GM12874 (cell line): ENCODE data around the gene SNED1.

ENCODE experiments used
- CTCF ChIP-seq: IDR thresholded peaks from 2 replicates; pipeline ENCODE4 v1.5.1; 2011; ENCODE audit warnings: low read depth, mild to moderate bottlenecking, control low read depth, low read length, moderate library complexity; ENCODE audit not compliant: insufficient read depth

The SNED1 gene

GRCh38 chr2:241110607-241111439 lies 112.4 kb downstream of the SNED1 start:
- no peak for TF ChIP-seq CTCF

DNA sequence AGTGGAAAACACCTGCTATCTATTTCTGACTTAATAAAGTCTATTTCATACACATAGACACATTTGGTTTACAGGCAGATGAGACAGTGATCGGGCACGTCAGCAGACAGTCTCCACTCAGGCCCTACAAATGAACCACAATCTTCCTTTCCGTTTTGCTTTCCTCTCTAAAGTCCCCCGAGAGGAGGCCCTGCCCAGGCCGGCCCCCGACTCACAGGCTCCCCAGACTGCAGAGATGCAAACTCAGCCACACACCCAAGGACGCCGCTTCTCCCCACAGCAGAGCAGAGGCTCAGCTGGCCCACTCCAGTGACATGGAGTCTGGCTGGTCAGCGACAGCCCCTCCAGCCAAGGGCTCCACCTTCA lies 113.0 kb downstream of the SNED1 start:
- no peak for TF ChIP-seq CTCF

- no peak for TF ChIP-seq CTCF
Observed at GRCh38 chr2:241112046-241112445, 113.6 kb downstream of the SNED1 start.

DNA sequence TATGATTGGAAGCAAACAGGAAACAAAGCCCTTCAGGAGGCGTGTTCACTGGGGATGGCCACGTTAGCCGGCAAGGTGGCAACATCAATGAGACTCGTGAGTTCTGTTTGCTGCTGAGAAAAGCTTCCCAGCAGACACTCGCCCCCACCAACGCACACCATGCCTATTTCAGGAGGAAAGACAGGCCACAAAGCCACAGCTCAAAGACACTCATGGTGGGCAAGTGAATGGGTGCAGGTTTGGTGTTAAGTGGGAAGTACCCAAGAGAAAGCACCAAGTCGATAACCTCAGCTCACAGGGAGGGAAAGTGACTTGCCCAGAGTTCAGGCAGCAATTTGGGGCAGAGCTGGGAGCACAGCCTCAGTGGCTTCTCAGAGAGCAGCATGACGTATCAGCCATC lies 114.2 kb downstream of the SNED1 start:
- TF ChIP-seq CTCF, result no peak

DNA sequence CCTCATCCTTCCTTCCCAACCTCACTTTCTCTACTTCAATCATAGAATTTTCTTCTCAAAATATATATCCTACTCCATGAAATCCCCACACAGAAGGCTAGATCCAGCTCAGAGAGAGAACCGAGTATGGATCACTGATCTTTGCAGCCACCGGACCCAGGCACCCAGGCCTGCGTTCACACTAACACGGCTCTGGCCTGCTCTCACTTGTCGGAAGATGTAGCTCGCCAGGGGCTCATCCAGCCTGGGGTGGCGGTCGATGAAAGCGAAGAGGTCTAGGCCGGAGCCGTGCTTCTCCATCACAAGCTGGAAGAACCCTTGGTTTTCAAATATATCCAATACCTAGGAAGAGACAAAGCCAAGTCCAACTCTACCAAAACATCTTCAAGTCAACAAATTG lies 116.4 kb downstream of the SNED1 start:
- no peak for TF ChIP-seq CTCF

- TF ChIP-seq CTCF, result no peak
Observed at GRCh38 chr2:241115361-241115760, 116.9 kb downstream of the SNED1 start.

GRCh38 chr2:241116606-241117560 lies 118.5 kb downstream of the SNED1 start:
- TF ChIP-seq CTCF, result no peak
